ENCODE data around the gene EDC3. TPM values are rescaled to one million over a fixed set of nuclear protein-coding genes. Genes with fewer than 3 reads are reported as not detected.
A peak's percentile ranks its signal among the peaks of the same experiment; 100 is the strongest.

Gene EDC3
- total and polyA plus RNA-seq, 9 of the 15 experiments (the other 6 are each of a cell fraction or from before 2014, with no cell fraction given) = 11.7 to 63.9 (median 32.8) TPM

DNA sequence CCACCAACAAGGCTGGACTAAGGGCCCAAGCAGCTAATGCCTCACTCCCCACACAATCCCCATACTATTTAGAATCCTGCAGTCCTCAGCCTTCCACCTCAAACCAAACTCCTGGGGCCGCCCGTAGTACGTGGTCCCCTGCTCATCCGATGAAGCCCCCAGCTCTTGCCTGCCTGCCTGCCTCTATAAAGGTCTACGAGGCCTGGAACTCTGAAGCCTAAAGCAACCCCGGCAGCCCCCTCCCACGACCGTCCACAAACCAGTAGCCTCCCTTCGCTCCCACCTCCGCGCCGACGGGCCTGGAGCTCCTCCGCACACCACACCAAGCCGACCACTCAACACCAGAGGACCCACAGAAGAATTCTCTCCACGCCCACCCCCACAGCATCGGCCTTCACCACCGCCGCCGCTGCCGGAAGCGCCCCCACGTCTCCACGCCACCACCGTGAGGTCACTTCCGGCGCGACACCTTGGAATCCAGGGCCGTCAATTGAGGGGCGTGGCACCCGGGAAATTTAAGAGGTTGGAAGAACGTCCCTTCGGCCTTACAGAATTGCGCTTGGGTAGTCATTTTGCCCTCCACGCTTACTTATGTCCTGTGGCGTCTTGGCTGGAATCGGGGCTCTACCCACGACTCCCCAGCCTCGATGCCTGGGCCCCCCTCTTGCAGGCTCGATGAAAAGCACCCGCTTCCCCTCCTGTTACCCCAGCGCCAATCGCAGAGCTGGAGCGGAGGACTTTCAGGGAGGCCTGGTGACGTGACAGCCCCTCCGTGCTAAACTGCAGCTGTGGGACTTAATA lies at the start of gene EDC3 (continued):
- TF ChIP-seq, protein P1, sequence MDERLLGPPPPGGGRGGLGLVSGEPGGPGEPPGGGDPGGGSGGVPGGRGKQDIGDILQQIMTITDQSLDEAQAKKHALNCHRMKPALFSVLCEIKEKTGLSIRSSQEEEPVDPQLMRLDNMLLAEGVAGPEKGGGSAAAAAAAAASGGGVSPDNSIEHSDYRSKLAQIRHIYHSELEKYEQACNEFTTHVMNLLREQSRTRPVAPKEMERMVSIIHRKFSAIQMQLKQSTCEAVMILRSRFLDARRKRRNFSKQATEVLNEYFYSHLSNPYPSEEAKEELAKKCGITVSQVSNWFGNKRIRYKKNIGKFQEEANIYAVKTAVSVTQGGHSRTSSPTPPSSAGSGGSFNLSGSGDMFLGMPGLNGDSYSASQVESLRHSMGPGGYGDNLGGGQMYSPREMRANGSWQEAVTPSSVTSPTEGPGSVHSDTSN (CRISPR knock-in tag; IDR thresholded peaks at IDR 0.05; ENCODE audit: low read depth) = no peak
- TF ChIP-seq, protein P1 (tag; conservative IDR thresholded peaks at IDR 0.05; ENCODE audit: low read depth) = no peak
- TF ChIP-seq ZNF24 (IDR thresholded peaks at IDR 0.05) = no peak
- no peak for TF ChIP-seq CBX3 (IDR thresholded peaks at IDR 0.05; ENCODE audit: borderline replicate concordance in 1 of 2, low read length in 2 of 2)
- TF ChIP-seq, protein P2, sequence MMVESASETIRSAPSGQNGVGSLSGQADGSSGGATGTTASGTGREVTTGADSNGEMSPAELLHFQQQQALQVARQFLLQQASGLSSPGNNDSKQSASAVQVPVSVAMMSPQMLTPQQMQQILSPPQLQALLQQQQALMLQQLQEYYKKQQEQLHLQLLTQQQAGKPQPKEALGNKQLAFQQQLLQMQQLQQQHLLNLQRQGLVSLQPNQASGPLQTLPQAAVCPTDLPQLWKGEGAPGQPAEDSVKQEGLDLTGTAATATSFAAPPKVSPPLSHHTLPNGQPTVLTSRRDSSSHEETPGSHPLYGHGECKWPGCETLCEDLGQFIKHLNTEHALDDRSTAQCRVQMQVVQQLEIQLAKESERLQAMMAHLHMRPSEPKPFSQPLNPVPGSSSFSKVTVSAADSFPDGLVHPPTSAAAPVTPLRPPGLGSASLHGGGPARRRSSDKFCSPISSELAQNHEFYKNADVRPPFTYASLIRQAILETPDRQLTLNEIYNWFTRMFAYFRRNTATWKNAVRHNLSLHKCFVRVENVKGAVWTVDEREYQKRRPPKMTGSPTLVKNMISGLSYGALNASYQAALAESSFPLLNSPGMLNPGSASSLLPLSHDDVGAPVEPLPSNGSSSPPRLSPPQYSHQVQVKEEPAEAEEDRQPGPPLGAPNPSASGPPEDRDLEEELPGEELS (CRISPR knock-in tag; IDR thresholded peaks at IDR 0.05; ENCODE audit: borderline replicate concordance) = peak; percentile 78; the same call in 1 of the 2 replicates
- no peak for TF ChIP-seq ZNF184 (CRISPR knock-in tag; IDR thresholded peaks at IDR 0.05)
- TF ChIP-seq ZBED1 (IDR thresholded peaks at IDR 0.05) = no peak
- TF ChIP-seq, protein P3, sequence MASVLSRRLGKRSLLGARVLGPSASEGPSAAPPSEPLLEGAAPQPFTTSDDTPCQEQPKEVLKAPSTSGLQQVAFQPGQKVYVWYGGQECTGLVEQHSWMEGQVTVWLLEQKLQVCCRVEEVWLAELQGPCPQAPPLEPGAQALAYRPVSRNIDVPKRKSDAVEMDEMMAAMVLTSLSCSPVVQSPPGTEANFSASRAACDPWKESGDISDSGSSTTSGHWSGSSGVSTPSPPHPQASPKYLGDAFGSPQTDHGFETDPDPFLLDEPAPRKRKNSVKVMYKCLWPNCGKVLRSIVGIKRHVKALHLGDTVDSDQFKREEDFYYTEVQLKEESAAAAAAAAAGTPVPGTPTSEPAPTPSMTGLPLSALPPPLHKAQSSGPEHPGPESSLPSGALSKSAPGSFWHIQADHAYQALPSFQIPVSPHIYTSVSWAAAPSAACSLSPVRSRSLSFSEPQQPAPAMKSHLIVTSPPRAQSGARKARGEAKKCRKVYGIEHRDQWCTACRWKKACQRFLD (CRISPR knock-in tag; IDR thresholded peaks at IDR 0.05) = no peak
- TF ChIP-seq, protein P4, sequence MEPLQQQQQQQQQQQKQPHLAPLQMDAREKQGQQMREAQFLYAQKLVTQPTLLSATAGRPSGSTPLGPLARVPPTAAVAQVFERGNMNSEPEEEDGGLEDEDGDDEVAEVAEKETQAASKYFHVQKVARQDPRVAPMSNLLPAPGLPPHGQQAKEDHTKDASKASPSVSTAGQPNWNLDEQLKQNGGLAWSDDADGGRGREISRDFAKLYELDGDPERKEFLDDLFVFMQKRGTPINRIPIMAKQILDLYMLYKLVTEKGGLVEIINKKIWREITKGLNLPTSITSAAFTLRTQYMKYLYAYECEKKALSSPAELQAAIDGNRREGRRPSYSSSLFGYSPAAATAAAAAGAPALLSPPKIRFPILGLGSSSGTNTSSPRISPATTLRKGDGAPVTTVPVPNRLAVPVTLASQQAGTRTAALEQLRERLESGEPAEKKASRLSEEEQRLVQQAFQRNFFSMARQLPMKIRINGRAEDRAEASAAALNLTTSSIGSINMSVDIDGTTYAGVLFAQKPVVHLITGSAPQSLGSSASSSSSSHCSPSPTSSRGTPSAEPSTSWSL (CRISPR knock-in tag; IDR thresholded peaks at IDR 0.05; ENCODE audit: borderline replicate concordance) = no peak
- TF ChIP-seq MED1 (CRISPR knock-in tag; IDR thresholded peaks at IDR 0.05; ENCODE audit: borderline replicate concordance) = no peak
- TF ChIP-seq POLR2AphosphoS5 (IDR thresholded peaks at IDR 0.05; ENCODE audit: control insufficient read depth, insufficient read depth, low read depth, low read length) = peak; percentile 58; the same call in 1 of the 2 replicates
- TF ChIP-seq, protein P5, sequence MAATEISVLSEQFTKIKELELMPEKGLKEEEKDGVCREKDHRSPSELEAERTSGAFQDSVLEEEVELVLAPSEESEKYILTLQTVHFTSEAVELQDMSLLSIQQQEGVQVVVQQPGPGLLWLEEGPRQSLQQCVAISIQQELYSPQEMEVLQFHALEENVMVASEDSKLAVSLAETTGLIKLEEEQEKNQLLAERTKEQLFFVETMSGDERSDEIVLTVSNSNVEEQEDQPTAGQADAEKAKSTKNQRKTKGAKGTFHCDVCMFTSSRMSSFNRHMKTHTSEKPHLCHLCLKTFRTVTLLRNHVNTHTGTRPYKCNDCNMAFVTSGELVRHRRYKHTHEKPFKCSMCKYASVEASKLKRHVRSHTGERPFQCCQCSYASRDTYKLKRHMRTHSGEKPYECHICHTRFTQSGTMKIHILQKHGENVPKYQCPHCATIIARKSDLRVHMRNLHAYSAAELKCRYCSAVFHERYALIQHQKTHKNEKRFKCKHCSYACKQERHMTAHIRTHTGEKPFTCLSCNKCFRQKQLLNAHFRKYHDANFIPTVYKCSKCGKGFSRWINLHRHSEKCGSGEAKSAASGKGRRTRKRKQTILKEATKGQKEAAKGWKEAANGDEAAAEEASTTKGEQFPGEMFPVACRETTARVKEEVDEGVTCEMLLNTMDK (IDR thresholded peaks at IDR 0.05; ENCODE audit: borderline replicate concordance, insufficient read depth, low read depth, low read length, poor library complexity, severe bottlenecking) = no peak
- TF ChIP-seq ZNF77 (CRISPR knock-in tag; IDR thresholded peaks at IDR 0.05) = no peak
- TF ChIP-seq, protein P6, sequence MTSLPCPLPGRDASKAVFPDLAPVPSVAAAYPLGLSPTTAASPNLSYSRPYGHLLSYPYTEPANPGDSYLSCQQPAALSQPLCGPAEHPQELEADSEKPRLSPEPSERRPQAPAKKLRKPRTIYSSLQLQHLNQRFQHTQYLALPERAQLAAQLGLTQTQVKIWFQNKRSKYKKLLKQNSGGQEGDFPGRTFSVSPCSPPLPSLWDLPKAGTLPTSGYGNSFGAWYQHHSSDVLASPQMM (CRISPR knock-in tag; IDR thresholded peaks at IDR 0.05) = no peak
- TF ChIP-seq ETV6 (IDR thresholded peaks at IDR 0.05; ENCODE audit: borderline replicate concordance in 1 of 2, low read depth in 2 of 2, low read length in 1 of 2) = no peak
- 0 out of 2 replicates have a peak, but pooled peaks have one; percentile 26 for TF ChIP-seq ETV6 (CRISPR knock-in tag; IDR thresholded peaks at IDR 0.05; ENCODE audit: borderline replicate concordance)

Data from K562 (cell line).